GM23248 (cell line): ENCODE data around the gene TMEM187. TPM values are rescaled to one million over a fixed set of nuclear protein-coding genes. Genes with fewer than 3 reads are reported as not detected.

Experiments used
- DNase-seq: peaks from one replicate; pipeline ENCODE4 v3.0.0-alpha.2; 2015
- H2AFZ ChIP-seq: fragments of 200-600 bp; sonication (generic); 2 replicates; pipeline ENCODE4 v1.6.1; 2016; ENCODE audit warnings: antibody characterized with exemption
- H3F3A ChIP-seq: fragments of 200-600 bp; sonication (generic); 2 replicates; pipeline ENCODE4 v1.6.1; 2016; ENCODE audit warnings: mild to moderate bottlenecking, antibody characterized with exemption, mixed run types; ENCODE audit not compliant: insufficient read depth
- H3K27ac ChIP-seq: fragments of 200-600 bp; sonication (generic); 2 replicates; pipeline ENCODE4 v1.5.1; 2016; ENCODE audit warnings: mild to moderate bottlenecking
- H3K27me3 ChIP-seq: fragments of 200-600 bp; sonication (generic); replicated peaks from 2 replicates; pipeline ENCODE4 v1.6.1; 2016; ENCODE audit warnings: mild to moderate bottlenecking; ENCODE audit not compliant: insufficient read depth
- H3K36me3 ChIP-seq: fragments of 200-600 bp; sonication (generic); 2 replicates; pipeline ENCODE4 v1.6.1; 2016; ENCODE audit warnings: low read depth, mild to moderate bottlenecking
- H3K4me1 ChIP-seq: fragments of 200-600 bp; sonication (generic); 2 replicates; pipeline ENCODE4 v1.6.1; 2016; ENCODE audit warnings: mild to moderate bottlenecking; ENCODE audit not compliant: insufficient read depth
- H3K4me2 ChIP-seq: fragments of 200-600 bp; sonication (generic); one replicate; pipeline ENCODE4 v1.6.1; 2016; ENCODE audit warnings: mild to moderate bottlenecking; ENCODE audit not compliant: unreplicated experiment
- H3K4me3 ChIP-seq: fragments of 200-600 bp; sonication (generic); 2 replicates; pipeline ENCODE4 v1.5.1; 2016; ENCODE audit warnings: mild to moderate bottlenecking
- H3K79me2 ChIP-seq: fragments of 200-600 bp; sonication (generic); 2 replicates; pipeline ENCODE4 v1.6.1; 2016; ENCODE audit warnings: mild to moderate bottlenecking; ENCODE audit not compliant: insufficient read depth
- H3K9ac ChIP-seq: fragments of 200-600 bp; sonication (generic); 2 replicates; pipeline ENCODE4 v1.6.1; 2016; ENCODE audit warnings: mild to moderate bottlenecking
- H3K9me2 ChIP-seq: fragments of 200-600 bp; sonication (generic); 2 replicates; pipeline ENCODE4 v1.6.1; 2016; ENCODE audit warnings: mixed run types, mild to moderate bottlenecking, moderate library complexity; ENCODE audit not compliant: insufficient read depth
- H3K9me3 ChIP-seq: fragments of 200-600 bp; sonication (generic); one replicate; pipeline ENCODE4 v1.6.1; 2017; ENCODE audit warnings: low read depth
- H4K20me1 ChIP-seq: fragments of 200-600 bp; sonication (generic); 2 replicates; pipeline ENCODE4 v1.6.0; 2016; ENCODE audit not compliant: insufficient read depth
- EZH2 ChIP-seq: fragments of 200-600 bp; sonication (generic); IDR thresholded peaks from 2 replicates; pipeline ENCODE4 v1.6.1; 2018; ENCODE audit warnings: antibody characterized with exemption, mild to moderate bottlenecking; ENCODE audit not compliant: insufficient read depth, poor library complexity, severe bottlenecking
- EZH2phosphoT487 ChIP-seq: fragments of 200-600 bp; sonication (generic); IDR thresholded peaks from 2 replicates; pipeline ENCODE4 v1.6.1; 2018; ENCODE audit warnings: antibody characterized with exemption, moderate library complexity, mild to moderate bottlenecking, low read depth; ENCODE audit not compliant: insufficient read depth
- WGBS, 2 experiments: methylation state at CpG; one replicate each; pipeline ENCODE4 v1.1.6; 2015 to 2017; ENCODE audit warnings: low lambda C conversion rate in 2 of 2, low coverage in 1 of 2; ENCODE audit errors: missing lambda C conversion rate in 2 of 2; 5-methylcytosine and 5-hydroxymethylcytosine counted together
- in situ Hi-C: fragments of 300-500 bp; cut with MboI; formaldehyde crosslinking; loops from 2 replicates; pipeline ENCODE4 v1.15.0; 2020
- polyA plus RNA-seq: library from polyadenylated mRNA; unstranded; fragments of >200 nt; fragmentation: Nextera tagmentation; extraction: Ambion mirVana; gene quantifications from 2 replicates; pipeline ENCODE4 v1.2.1, GENCODE V29; 2016
- total RNA-seq: library from RNA; depleted of rRNA; stranded (reverse); fragments of >200 nt; shearing (Covaris generic); gene quantifications from 2 replicates; pipeline ENCODE4 v1.2.3, GENCODE V29; 2014

The TMEM187 gene
- total and polyA plus RNA-seq, 2 experiments from 2014 or later: 7.6 to 8.5 TPM

DNA sequence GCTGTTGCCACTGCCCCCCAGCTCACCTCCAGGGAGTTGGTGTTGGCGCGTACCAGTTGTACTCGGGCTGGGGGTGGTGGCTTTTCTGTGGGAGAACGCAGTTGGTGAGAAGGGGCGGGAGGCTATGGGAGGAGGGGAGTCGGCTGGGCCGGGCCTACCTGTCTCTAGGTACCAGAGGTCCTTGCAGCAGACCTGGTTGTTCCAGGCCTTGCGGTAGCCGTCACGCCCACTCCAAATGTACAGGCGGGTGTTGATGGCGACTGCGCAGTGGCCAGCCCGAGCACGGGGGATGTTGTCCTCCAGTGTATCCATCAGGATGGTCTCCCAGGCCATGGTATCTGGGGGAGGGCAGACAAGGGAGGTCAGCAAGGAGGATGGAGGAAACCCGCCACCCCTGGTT is 12.5 kb upstream of the TMEM187 start:
- TF ChIP-seq EZH2 (no peak), EZH2phosphoT487 (no peak)
- WGBS, 2 experiments: 98 to 100% methylated on average over 1 to 16 of the region's 16 CpGs
- no peaks in the 10 kb centered on the region for H3K4me1 ChIP-seq
- no peak overlapping the region for H3K4me3 ChIP-seq
- DNase-seq: no peak
- no peaks in the 10 kb centered on the region; the same call in 1 of the 2 replicates for H3K36me3 ChIP-seq
- no peaks in the 10 kb centered on the region for H4K20me1 ChIP-seq
- no peaks in the 10 kb centered on the region for H3K9me3 ChIP-seq
- H3K27me3 ChIP-seq: no peaks in the 10 kb centered on the region
- H2AFZ ChIP-seq: no peak overlapping the region
- H3K79me2 ChIP-seq: peaks cover 36% of the 10 kb centered on the region
- no peaks in the 10 kb centered on the region for H3F3A ChIP-seq
- H3K9me2 ChIP-seq: no peaks in the 10 kb centered on the region
- H3K4me2 ChIP-seq: no peak overlapping the region
- no peak overlapping the region for H3K27ac ChIP-seq
- in situ Hi-C loops: no loop called here
- no peak overlapping the region for H3K9ac ChIP-seq

DNA sequence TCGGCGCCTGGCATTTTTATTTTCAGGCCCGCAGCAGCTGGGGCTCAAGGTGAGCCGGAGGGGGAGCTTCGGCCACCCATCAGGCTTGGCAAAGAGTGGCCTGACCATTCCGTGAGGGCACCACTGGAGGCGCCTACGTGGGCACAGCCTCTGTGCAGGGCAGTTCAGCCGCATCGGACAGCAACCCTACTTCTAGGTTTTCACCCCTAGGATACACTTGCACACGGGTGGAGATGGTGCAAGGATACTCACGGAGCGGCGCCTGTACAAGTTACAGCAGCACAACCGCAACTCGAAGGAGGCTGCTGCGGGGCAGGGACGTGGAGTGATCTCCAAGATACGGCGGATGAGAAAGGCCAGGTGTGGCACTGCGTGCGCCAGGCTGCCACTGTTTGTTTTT is 11.8 kb upstream of the TMEM187 start:
- Histone ChIP-seq H3K4me2 (no peak overlapping the region), H3K9me2 (no peaks in the 10 kb centered on the region), H3K36me3 (no peaks in the 10 kb centered on the region; the same call in 1 of the 2 replicates), H3K4me3 (no peak overlapping the region), H3K9ac (no peak overlapping the region), H4K20me1 (no peaks in the 10 kb centered on the region), H2AFZ (no peak overlapping the region), H3K4me1 (peaks cover under 1% of the 10 kb centered on the region; the same call in 1 of the 2 replicates), H3F3A (no peaks in the 10 kb centered on the region), H3K79me2 (peaks cover 43% of the 10 kb centered on the region), H3K27me3 (no peaks in the 10 kb centered on the region), H3K9me3 (no peaks in the 10 kb centered on the region), H3K27ac (no peak overlapping the region)
- TF ChIP-seq EZH2: no peak
- TF ChIP-seq EZH2phosphoT487: no peak
- no peak for DNase-seq
- in situ Hi-C loops: no loop called here
- 95 to 96% methylated on average over 13 to 22 of the region's 22 CpGs for WGBS, 2 experiments

DNA sequence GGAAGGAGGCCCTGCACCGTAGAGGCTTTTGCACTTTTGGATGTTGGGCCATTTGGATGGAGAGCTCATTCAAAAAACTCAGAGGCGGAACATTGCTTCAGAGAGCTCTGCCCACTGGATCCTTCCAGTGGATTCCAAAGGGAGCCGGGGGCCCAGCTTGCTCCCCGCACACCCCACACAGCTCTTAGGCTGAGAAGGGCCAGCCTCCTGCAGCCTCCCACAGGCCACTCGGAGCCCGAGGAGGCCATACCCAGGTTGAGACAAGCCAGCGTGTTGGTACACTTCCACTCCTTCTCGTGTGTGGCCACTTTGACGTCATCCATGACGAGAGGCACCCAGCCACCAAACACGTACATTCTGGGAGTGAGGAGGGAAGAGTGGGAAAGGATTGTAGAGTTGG is 11.3 kb upstream of the TMEM187 start:
- no peaks in the 10 kb centered on the region for H3K9me2 ChIP-seq
- in situ Hi-C loops: no loop called here
- no peaks in the 10 kb centered on the region for H3K27me3 ChIP-seq
- H3K9me3 ChIP-seq: no peaks in the 10 kb centered on the region
- 91 to 93% methylated on average over 9 to 11 of the region's 11 CpGs for WGBS, 2 experiments
- no peak overlapping the region for H3K9ac ChIP-seq
- H3K4me3 ChIP-seq: no peak overlapping the region
- TF ChIP-seq EZH2phosphoT487: no peak
- TF ChIP-seq EZH2: no peak
- no peak overlapping the region for H3K27ac ChIP-seq
- no peaks in the 10 kb centered on the region; the same call in 1 of the 2 replicates for H3K36me3 ChIP-seq
- no peaks in the 10 kb centered on the region for H3F3A ChIP-seq
- no peak overlapping the region for H2AFZ ChIP-seq
- H3K4me1 ChIP-seq: peaks cover 5% of the 10 kb centered on the region; the same call in 1 of the 2 replicates
- DNase-seq: no peak
- peaks cover 48% of the 10 kb centered on the region for H3K79me2 ChIP-seq
- no peaks in the 10 kb centered on the region for H4K20me1 ChIP-seq
- no peak overlapping the region for H3K4me2 ChIP-seq

DNA sequence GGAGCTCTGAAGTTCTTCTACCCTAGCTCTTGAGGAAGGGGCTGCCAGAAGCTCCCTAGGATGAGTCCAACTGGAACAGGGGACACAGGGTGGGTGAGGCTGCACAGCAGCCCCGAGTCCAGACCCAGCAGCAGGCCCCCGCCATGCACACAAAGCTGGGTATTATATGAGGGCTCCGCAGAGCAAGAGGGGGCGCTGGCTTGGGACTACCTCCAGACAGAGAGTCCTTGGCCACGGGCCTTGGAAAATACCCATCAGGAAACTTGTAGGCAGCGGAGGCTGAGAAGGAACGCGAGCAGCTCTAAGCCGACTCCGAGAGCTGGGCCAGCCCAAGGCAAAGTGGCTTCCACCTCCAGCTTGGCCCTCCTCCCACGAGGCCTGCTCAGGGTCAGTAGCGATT is 9.0 kb upstream of the TMEM187 start:
- no peaks in the 10 kb centered on the region for H3K9me3 ChIP-seq
- H3K4me2 ChIP-seq: no peak overlapping the region
- H3F3A ChIP-seq: no peaks in the 10 kb centered on the region
- in situ Hi-C loops: no loop called here
- H3K9me2 ChIP-seq: no peaks in the 10 kb centered on the region
- H3K4me1 ChIP-seq: peaks cover 19% of the 10 kb centered on the region
- no peaks in the 10 kb centered on the region for H3K27me3 ChIP-seq
- H3K36me3 ChIP-seq: no peaks in the 10 kb centered on the region; the same call in 1 of the 2 replicates
- H3K4me3 ChIP-seq: no peak overlapping the region
- H3K9ac ChIP-seq: no peak overlapping the region
- H3K79me2 ChIP-seq: peaks cover 70% of the 10 kb centered on the region
- H2AFZ ChIP-seq: no peak overlapping the region
- TF ChIP-seq EZH2phosphoT487 (no peak), EZH2 (no peak)
- DNase-seq: no peak
- H4K20me1 ChIP-seq: no peaks in the 10 kb centered on the region
- 100% methylated on average over 2 to 10 of the region's 12 CpGs for WGBS, 2 experiments
- no peak overlapping the region for H3K27ac ChIP-seq

DNA sequence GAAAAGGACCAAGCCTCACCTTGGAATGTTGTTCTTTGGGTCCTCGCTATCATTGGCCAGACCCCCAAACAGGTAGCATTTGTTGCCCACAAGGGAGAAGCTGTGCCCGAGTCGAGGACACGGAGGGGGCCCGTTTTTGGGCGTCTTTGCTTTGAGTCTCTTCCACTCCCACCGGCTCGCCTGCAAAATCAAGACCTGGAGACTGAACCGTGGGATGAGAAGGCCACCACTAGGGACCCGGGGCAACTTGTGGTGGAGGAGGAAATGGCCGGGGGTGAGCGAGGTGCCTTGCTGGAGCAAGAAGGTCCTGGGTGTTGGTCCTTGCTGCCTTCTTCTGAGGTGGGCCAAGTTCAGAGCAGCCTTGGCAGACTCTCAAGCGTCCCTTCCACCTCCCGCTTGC is 8.4 kb upstream of the TMEM187 start:
- H3K9ac ChIP-seq: no peak overlapping the region
- TF ChIP-seq EZH2 (no peak), EZH2phosphoT487 (no peak)
- WGBS, 2 experiments: 88 to 93% methylated on average over 8 to 13 of the region's 14 CpGs
- no peak overlapping the region for H3K4me3 ChIP-seq
- no peaks in the 10 kb centered on the region for H3K9me3 ChIP-seq
- no peaks in the 10 kb centered on the region for H3F3A ChIP-seq
- no peaks in the 10 kb centered on the region for H3K9me2 ChIP-seq
- H3K27me3 ChIP-seq: no peaks in the 10 kb centered on the region
- H3K4me1 ChIP-seq: peaks cover 24% of the 10 kb centered on the region
- peaks cover 76% of the 10 kb centered on the region for H3K79me2 ChIP-seq
- in situ Hi-C loops: no loop called here
- H2AFZ ChIP-seq: no peak overlapping the region
- H3K36me3 ChIP-seq: no peaks in the 10 kb centered on the region; the same call in 1 of the 2 replicates
- DNase-seq: no peak
- H3K27ac ChIP-seq: no peak overlapping the region
- H3K4me2 ChIP-seq: no peak overlapping the region
- no peaks in the 10 kb centered on the region for H4K20me1 ChIP-seq
